ENCODE measurements around the gene METTL23.

Gene METTL23

GRCh38 chr17:76755285-76755684 is 28.6 kb downstream of the METTL23 start:
- no peak overlapping the region for H3K4me3 ChIP-seq (ENCODE audit: low read depth, low read length)

DNA sequence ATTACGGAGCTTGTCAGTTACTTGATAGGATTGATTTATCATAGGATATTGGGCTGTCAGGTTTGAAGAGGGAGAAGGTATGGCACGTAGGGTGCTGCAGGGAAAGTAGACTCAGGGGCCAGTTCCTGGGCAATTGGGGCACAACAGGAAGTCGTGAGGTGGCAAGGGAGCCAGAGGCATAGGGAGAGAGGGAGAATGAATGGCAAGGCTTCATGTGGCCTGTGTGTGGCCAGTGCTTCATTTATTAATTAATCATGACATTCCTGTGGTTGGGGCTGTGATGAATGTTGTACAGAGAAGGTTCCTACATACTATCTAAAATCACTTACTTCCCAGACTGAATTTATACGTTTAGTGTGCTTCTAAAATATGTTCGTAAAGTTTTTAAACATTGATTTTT is 30.6 kb downstream of the METTL23 start:
- no peak overlapping the region for H3K4me3 ChIP-seq (ENCODE audit: low read depth, low read length)

- H3K4me3 ChIP-seq (ENCODE audit: low read depth, low read length): no peak overlapping the region
Measured at GRCh38 chr17:76758570-76758969, 31.9 kb downstream of the METTL23 start.

DNA sequence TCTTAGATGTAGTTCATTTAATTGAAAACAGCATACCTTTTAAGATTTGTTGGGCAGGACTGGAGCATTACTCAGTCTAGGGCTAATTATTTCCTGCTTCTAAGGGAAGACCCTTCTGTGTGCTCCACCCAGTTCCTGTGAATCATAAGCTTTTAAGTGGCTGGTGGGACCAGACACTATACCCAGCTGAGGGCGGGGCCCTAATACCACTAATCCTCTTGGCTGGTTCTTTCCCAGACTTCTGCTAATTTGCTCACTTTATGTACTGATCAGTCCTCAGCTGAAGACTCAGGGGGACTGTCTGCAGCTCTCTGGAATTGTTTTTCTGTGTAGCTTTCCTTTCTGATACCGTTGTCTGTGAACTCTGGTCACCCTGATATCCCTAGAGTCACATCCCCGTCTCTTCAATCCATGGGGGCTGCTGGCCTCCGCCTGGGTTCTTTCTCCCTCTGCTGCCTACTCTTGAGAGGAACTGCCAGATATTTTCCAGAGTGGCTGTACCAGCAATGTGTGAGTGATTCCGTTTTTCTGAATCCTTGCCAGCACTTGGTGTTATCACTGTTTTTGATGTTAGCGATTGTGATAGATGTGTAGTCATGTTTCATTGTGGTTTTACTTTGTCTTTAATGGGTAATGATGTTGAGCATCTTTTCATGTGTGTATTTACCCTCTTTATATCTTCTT is 46.3 kb downstream of the METTL23 start:
- no peak overlapping the region for H3K4me3 ChIP-seq (ENCODE audit: low read depth, low read length)

GRCh38 chr17:76775021-76775600 is 48.5 kb downstream of the METTL23 start:
- H3K4me3 ChIP-seq (ENCODE audit: low read depth, low read length): no peak overlapping the region

DNA sequence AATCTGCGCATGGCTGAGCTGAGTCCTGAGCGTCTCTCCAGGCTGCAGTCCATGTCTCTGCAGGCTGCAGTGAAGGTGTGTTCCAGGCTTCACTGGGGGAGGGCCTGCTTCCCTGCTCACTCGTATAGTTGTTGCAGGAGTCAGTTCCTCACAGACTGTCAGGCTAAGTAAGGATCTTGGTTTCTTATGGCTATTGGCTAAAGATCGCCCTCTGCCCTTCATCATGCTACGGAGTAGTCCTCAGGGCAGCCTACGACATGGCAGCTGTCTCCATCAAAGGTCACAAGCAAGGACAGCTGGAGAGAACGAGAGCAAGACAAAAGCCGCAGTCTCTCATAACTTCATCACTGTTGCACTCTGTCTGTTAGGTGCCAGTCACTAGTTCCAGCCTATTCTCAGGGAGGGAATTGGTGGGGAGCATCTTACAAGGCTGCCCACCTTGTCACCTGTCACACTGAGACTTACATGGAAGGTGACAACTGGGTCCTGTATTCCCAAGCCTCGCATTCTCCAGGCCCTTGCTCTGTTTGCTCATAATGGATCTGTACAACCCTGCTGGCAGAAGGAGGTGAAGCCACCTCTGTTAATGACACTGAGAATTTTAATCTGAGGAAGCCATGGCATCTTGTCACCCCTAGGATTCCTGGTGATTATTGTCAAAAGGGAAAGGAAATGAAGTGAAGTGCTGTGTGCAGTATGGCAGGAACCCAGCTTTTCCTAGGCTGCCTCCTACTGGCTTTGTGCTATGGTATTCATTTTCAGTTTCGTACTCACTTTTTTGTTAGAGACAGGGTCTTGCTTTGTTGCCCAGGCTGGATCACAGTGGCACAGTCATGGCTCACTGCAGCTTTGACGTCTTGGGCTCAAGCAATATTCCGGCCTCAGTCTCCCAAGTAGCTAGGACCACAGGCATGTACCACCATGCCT is 54.7 kb downstream of the METTL23 start:
- H3K4me3 ChIP-seq (ENCODE audit: low read depth, low read length): no peak overlapping the region

DNA sequence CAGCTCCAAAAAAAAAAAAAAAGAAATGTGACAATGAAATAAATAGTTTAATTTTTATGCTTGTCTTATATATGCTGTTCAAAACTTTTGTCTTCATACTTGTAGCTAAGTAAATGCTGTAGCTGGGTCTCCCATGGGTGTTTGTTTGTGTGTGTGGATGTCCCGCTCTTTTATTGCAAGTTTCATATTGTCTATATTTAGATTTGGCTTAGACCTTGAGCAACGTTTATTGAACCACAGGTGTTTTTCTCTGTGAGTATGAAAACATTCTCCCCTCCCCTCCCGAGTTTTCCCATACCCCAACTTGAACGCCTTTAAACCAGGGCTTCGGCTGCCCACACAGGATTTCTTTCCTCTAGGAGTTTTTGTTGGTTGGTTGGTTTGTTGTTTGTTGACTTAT is 56.5 kb downstream of the METTL23 start:
- no peak overlapping the region for H3K4me3 ChIP-seq (ENCODE audit: low read depth, low read length)

All from iPS-11a (cell line).